A549 (cell line): ENCODE results near the gene LPAR1.

ENCODE experiments used
- CTCF ChIP-seq: fragments of >200 bp; sonication (Bioruptor Twin); formaldehyde crosslinking; IDR thresholded peaks from 3 replicates; pipeline ENCODE4 v1.5.1; 2016
- ELK1 ChIP-seq: fragments of 150-350 bp; IDR thresholded peaks from 2 replicates; pipeline ENCODE4 v1.6.1; 2014; ENCODE audit warnings: low read depth, mild to moderate bottlenecking, low read length
- JUNB ChIP-seq: fragments of >200 bp; sonication (Bioruptor Twin); formaldehyde crosslinking; IDR thresholded peaks from 2 replicates; pipeline ENCODE4 v1.6.1; 2016

GRCh38 chr9:110980261-110980660, 58.0 kb downstream of the LPAR1 start:
- TF ChIP-seq JUNB, result no peak
- TF ChIP-seq ELK1, result no peak
- TF ChIP-seq CTCF, result no peak
